Measurements from ENCODE around the gene SOWAHC.
"Not testable (repeated sequence)": the region's sequence is repeated elsewhere in the genome, so short reads cannot be mapped to it uniquely, and the experiment has no call there.

SOWAHC gene

DNA sequence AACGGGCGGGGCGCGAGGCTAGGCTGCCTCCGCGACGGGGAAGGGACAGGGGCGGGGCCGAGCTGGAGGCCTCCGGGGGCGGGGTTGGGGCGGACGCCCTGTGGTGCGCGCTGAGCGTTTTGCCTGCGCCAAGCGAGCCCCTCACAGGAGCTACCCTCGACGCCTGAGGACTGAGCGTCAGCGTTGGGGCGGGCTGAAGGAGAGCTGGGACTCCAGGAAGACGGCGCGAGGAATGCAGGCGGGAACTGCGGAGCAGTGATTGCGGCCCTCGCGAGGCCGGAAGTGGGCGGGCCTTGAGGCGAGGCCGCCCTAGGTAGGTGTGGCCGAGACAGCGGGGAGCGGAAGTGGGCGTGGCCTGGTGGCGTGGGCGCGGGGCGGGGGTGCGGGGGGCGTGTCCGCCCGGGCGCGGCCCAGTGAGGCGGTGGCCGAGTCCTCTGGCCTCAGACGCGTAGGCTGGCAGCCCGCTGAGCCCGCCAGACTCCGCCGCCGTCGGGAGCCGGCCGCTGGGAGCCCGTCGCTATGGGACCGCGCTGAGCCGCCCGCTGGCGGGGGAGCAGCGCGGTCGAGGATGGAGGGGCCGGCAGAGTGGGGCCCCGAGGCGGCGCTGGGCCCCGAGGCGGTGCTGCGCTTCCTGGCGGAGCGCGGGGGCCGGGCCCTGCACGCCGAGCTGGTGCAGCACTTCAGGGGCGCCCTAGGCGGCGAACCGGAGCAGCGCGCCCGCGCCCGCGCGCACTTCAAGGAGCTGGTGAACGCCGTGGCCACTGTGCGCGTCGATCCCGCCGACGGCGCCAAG is at the start of gene SOWAHC, which contains the start of gene SEPTIN10:
Gene SOWAHC, plus strand, starts transcription at position 443 of the 793 bp plus-strand sequence. Its CDS starts 126 bp downstream, at position 569.
Gene SEPTIN10, minus strand, starts transcription at position 45 of the 793 bp plus-strand sequence. CDS start 139 bp downstream, outside the sequence.
- peak; percentile 83 for DNase-seq

DNA sequence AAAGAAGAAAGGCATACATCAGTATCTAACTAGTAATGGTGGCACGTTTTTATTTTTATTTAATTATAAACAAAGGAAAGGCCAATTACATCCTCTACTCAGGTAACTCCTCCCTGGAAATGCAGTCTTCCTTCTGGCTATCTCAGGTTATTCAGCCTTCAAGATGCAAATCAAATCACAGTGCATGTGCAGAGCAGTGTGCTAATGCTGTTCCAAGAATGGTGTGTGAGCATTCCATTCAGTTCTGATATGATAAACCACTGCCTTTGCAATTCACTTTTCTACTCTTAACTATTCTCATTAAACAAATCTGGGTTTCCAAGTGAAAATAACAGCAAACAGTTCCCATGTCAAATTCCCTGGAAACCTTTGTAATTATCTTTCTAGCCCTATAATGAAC is 38.8 kb upstream of the SOWAHC start:
- DNase-seq = no peak

DNA sequence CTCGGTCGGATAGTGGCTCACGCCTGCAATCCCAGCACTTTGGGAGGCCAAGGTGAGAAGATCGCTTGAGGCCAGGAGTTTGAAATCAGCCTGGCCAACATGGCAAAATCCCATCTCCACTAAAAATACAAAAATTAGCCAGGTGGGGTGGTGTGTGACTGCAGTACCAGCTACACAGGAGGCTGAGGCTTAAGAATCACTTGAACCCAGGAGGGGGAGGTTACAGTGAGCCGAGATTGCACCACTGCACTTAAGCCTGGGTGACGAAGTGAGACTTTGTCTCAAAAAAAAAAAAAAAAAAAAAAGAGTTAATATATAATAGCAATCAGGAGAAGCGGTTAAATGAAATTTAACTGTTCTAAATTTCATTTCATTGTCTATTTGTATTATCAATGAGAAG is 36.5 kb upstream of the SOWAHC start:
- not testable (repeated sequence) for DNase-seq

- DNase-seq = no peak
Measured at GRCh38 chr2:109582928-109583895, 31.0 kb upstream of the SOWAHC start.

- no peak for DNase-seq
Measured at GRCh38 chr2:109586687-109587086, 27.5 kb upstream of the SOWAHC start.

DNA sequence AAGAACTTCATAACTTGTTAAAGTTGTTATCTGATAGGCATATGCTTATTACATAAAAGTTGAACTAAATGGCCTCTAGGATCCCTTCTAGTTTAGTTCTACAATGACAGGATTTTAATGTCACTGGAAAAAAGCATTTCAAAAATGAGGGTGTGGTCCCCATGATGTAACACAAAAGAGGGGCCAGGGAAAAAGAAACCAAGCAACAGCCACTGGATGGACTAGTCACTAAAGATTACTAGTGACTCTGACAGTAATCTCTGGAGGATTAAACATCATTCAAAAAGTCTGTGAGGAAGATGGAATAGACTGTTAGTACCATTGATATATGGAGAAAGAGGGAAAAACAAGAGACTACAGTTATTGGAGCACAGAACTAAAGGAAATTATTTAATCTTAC is 23.0 kb upstream of the SOWAHC start:
- no peak for DNase-seq

GRCh38 chr2:109592905-109593304 is 21.3 kb upstream of the SOWAHC start:
- no peak for DNase-seq

DNA sequence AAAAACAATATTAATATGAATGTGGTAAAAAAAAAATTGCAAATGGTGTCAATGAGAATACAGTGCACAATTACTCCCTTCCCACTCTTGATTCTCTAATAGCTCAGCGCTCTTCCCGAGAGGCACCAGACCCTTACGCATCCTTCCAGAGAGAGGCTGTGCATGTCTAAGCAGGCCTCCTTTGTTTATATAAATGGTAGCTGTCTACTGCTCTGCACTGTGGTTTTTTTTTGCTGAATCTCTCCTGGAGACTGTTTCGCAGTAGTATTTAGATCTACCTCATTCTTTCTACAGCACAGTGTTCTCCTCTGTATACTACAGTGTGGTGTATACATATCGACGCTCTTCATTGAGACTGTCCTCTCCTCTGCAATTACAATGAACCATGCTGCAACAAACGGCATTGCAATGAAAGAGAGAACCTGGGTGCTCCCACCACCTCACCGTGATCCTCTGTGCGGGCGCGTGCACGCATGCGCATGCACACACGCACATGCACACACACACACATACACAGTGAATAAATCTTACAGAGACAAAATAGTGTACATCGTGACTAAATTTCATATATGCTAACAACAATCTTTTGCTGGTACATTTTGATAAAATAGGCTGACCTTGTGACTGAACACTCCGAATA is 19.8 kb upstream of the SOWAHC start:
- no peak for DNase-seq

- DNase-seq = no peak
Measured at GRCh38 chr2:109595644-109596043, 18.5 kb upstream of the SOWAHC start.

- no peak for DNase-seq
Measured at GRCh38 chr2:109597283-109597682, 16.9 kb upstream of the SOWAHC start.

- no peak for DNase-seq
Measured at GRCh38 chr2:109601783-109602182, 12.4 kb upstream of the SOWAHC start.

DNA sequence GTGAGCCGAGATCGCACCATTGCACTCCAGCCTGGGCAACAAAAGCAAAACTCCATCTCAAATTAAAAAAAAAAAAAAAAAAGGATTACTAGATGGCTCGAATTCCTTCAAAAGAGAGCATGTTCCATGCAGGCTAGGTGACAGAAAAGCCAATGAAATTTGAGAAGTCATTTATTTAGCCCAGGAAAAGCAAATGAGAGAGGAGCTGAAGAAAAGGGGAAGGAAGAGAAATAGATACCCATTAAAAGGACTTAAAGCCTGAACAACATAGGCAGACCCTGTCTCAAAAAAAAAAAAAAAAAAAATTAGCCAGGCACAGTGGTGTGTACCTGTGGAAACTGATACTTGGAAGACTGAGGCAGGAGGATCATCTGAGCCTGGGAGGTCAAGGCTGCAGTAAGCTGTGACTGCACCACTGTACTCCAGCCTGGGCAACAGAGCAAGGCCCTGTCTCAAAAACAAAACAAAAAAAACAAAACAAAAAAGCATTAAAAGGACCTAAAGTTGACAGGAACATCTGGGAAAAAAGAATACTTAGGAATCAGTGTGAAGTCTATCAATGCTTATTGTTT is 11.5 kb upstream of the SOWAHC start:
- DNase-seq = no peak

DNA sequence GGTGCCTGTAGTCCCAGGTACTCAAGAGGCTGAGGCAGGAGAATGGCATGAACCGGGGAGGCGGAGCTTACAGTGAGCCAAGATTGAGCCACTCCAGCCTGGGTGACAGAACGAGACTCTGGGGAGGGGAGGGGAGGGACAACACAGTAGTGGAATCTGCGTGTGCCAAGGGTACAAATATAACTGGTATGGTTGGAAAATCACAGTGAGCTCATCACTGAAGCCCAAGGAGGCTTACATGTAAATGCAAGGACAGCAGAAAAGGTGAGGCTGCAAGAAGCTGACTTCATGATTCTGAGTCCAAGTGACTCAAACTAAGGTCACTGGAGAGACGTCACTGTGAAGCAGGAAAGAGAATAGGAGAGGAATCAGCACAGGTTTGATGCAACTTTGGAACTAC is 9.6 kb upstream of the SOWAHC start:
- DNase-seq = no peak

- no peak for DNase-seq
Measured at GRCh38 chr2:109607766-109608165, 6.4 kb upstream of the SOWAHC start.

- no peak for DNase-seq
Measured at GRCh38 chr2:109609352-109610024, 4.7 kb upstream of the SOWAHC start.

DNA sequence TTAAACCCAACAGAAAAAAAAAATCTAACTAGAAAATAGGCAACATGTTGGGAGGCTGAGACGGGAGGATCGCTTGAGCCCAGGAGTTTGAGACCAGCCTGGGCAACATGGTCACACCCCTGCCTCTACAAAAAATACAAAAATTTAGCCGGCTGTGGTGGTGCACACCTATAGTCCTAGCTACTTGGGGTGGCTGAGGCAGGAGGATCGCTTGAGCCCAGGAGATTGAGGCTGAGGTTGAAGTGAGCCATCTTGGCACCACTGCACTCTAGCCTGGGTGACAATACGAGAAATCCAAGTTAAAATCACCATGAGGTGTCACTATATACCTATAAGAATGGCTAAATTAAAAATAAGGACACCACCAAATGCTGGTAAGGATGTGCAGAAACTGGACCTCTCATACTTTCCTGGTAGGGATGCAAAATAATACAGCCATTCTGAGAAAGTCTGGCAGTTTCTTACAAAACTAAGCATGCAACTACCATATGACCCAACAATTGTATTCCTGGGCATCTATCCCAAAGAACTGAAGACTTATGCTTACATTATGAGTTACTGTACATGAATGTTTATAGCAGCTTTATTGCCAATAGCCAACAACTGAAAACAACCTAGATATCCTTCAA is 2.6 kb upstream of the SOWAHC start:
- DNase-seq = no peak

GRCh38 chr2:109613081-109613921 is 863 bp upstream of the SOWAHC start:
- peak; percentile 12 for DNase-seq

- DNase-seq = no peak
Measured at GRCh38 chr2:109614715-109615636, 812 bp downstream of the SOWAHC start.

DNA sequence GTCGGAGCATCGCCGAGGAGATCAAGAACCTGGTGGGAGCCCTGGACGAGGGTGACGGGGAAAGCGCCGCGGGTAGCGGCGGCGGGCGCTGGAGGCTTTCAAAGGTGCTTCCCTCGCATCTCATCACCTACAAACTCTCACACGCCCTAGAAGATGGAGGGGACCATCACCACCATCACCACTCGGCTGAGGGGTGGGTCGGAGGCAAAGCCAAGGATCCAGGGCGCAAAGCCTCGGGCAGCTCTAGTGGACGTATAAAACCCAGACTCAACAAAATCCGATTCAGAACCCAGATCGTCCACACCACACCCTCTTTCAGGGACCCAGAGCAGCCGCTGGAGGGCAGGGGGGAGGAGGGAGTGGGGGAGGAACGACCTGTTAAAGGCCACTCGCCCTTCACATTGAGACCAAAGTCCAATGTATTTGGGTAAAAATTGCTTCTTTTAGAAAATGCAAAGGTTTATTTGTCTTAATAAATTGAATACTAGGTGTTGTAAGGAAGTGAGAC is 1.5 kb downstream of the SOWAHC start:
- no peak for DNase-seq
